ENCODE data around the gene ZNF497. TPM values are rescaled to one million over a fixed set of nuclear protein-coding genes. Genes with fewer than 3 reads are reported as not detected.

ZNF497 gene
- total and polyA plus RNA-seq, 2 of the 8 experiments (the other 6 are each of a cell fraction or from before 2014, with no cell fraction given), result 0.93 to 1.4 TPM

DNA sequence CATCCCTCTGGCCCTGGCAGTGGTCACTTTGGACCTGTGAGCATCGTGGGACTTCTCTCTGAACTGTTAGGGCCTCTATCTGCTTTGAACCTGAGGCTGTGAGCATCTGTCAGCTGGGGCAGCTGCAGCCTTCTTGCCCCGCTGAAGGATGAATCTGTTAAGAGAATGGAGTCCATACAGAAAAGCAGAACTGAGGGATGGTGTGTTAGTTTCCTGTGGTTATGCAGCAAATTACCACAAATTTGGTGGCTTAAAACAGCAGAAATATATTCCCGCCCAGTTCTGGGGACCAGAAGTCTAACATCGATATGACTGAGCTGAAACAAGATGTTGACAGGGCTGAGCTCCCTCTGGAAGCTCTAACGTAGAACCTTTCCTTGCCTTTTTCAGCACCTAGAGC, 1.6 kb upstream of the ZNF497 start:
- no peak for TF ChIP-seq TAF7 (optimal IDR thresholded peaks at IDR 0.05; ENCODE audit: borderline replicate concordance, low read depth, low read length)
- H4K8ac ChIP-seq (ENCODE audit: extremely low read depth, insufficient read depth, low read length), result no peak overlapping the region
- peaks cover 5% of the 10 kb centered on the region for H3K23me2 ChIP-seq (ENCODE audit: low read depth, low read length)
- no peak overlapping the region for H4K5ac ChIP-seq (ENCODE audit: insufficient read length, low read depth, low read length)
- H3K79me1 ChIP-seq (ENCODE audit: low read depth, low read length), result no peaks in the 10 kb centered on the region
- H4K20me1 ChIP-seq (replicated peaks in 1 of 2; ENCODE audit: control insufficient read depth in 1 of 2, insufficient read depth in 2 of 2, low read length in 2 of 2), result no peaks in the 10 kb centered on the region
- H4K91ac ChIP-seq (replicated peaks; ENCODE audit: insufficient read length, low read length), result no peak overlapping the region
- no peak overlapping the region for H2BK5ac ChIP-seq (ENCODE audit: low read depth, low read length)
- no peak overlapping the region for H2BK15ac ChIP-seq (ENCODE audit: low read length)
- ChIA-PET CTCF (ENCODE audit: partially characterized antibody) (interaction anchor here (0.8 to 2.2 kb wide), 7 partner anchors 10 to 132 kb away, joined by 3 to 6 read pairs (median 4); no protein-coding TSS in a partner anchor), POLR2A (ENCODE audit: partially characterized antibody) (interaction anchor here (1.1 to 7.8 kb wide), 7 partner anchors 12 to 191 kb away, joined by 3 to 102 read pairs (median 23); partner anchors contain the start of genes A1BG, CHMP2A, RNF225 and RPS5)
- no peak overlapping the region for H3K14ac ChIP-seq (ENCODE audit: insufficient read length)
- FAIRE-seq, result no peak
- peaks cover 0 to 8% (median 1%) of the 10 kb centered on the region in 4 experiments; a peak in 3 of 7 replicates for H3K4me1 ChIP-seq (replicated peaks in 1 of 4; ENCODE audit: control insufficient read depth in 3 of 4, insufficient read depth in 4 of 4, low read length in 3 of 4)
- no peak for DNase-seq (ENCODE audit: low read depth in 1 of 2, low spot score in 2 of 2)
- H3K4ac ChIP-seq (replicated peaks; ENCODE audit: insufficient read length, low read depth, low read length), result no peak overlapping the region
- H3K27ac ChIP-seq (ENCODE audit: low read depth, low read length), result no peak overlapping the region
- H3K9me3 ChIP-seq (ENCODE audit: insufficient read depth in 2 of 2, low read depth in 1 of 2, low read length in 1 of 2), result no peaks in the 10 kb centered on the region
- peaks cover 0 to 2% (median 0%) of the 10 kb centered on the region in 4 experiments; a peak in 2 of 8 replicates for H3K36me3 ChIP-seq (ENCODE audit: control insufficient read depth in 2 of 4, insufficient read depth in 4 of 4, low read length in 3 of 4)
- H3K56ac ChIP-seq (replicated peaks; ENCODE audit: insufficient read length, low read depth, low read length), result no peak overlapping the region
- no peaks in the 10 kb centered on the region for H3K27me3 ChIP-seq (replicated peaks in 1 of 4; ENCODE audit: control insufficient read depth in 3 of 4, extremely low read depth in 1 of 4, insufficient read depth in 3 of 4, low read length in 3 of 4)
- H2BK20ac ChIP-seq (ENCODE audit: low read length), result no peak overlapping the region
- H2BK12ac ChIP-seq (ENCODE audit: low read depth, low read length), result no peak overlapping the region
- H2BK120ac ChIP-seq (replicated peaks; ENCODE audit: low read depth, low read length), result no peak overlapping the region
- no peak overlapping the region for H3K4me3 ChIP-seq (ENCODE audit: extremely low read depth in 1 of 4, insufficient read depth in 2 of 4, low read depth in 3 of 4, low read length in 4 of 4)
- no peak overlapping the region for H2AK5ac ChIP-seq (ENCODE audit: low read depth, low read length)
- H3K18ac ChIP-seq (ENCODE audit: extremely low read depth, low read length), result no peak overlapping the region
- no peak overlapping the region for H3K9ac ChIP-seq (replicated peaks in 1 of 4; ENCODE audit: extremely low read depth in 1 of 4, low read depth in 3 of 4, low read length in 3 of 4)
- no peak overlapping the region for H2AFZ ChIP-seq (ENCODE audit: low read length)
- H3K79me2 ChIP-seq (ENCODE audit: control insufficient read depth in 1 of 2, insufficient read depth in 2 of 2, low read length in 2 of 2), result no peaks in the 10 kb centered on the region
- H3K4me2 ChIP-seq (ENCODE audit: insufficient read depth in 1 of 2, low read depth in 2 of 2, low read length in 2 of 2), result no peak overlapping the region
- 88% methylated on average over 5 of the region's 5 CpGs; no CpG with 5 or more reads in 1 of the 2 experiments for WGBS, 2 experiments (ENCODE audit: extremely low coverage in 1 of 2, insufficient coverage in 1 of 2, insufficient read length in 1 of 2, insufficient replicate concordance in 2 of 2, low coverage in 1 of 2, low lambda C conversion rate in 2 of 2, missing lambda C conversion rate in 1 of 2)
- no peak overlapping the region for H3K23ac ChIP-seq (ENCODE audit: insufficient read length)

Measured in H1 (cell line).